ENCODE measurements around the gene SLC28A2. TPM values are rescaled to one million over a fixed set of nuclear protein-coding genes. Genes with fewer than 3 reads are reported as not detected.

The SLC28A2 gene
- total RNA-seq, 1 experiment from 2014 or later: not detected

DNA sequence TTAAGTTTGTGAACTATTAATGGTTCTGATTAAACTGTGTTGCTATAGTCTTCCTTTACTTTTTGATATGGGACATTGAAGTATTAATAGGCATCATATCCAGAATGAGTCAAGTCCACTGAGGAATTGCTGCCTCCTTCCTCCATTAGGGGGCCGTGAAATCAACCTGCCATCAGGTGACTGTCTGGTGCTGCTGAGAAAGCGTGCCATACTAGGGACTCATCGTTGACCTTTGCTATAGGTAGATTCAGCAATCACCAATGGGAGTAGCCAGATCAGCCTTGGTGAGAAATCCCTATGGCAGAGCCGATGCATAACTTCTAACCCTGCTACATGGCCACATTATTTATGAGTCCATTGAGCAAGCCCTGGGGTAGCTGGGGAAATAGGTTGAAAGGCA is 30.1 kb upstream of the SLC28A2 start:
- Histone ChIP-seq H2BK12ac (ENCODE audit: insufficient read length, low read depth, low read length) (no peak overlapping the region), H3K56ac (ENCODE audit: insufficient read length, low read depth, low read length) (no peak overlapping the region), H3K23ac (ENCODE audit: insufficient read length, low read depth, low read length) (no peak overlapping the region), H2BK120ac (ENCODE audit: low read depth, low read length, poor library complexity, severe bottlenecking) (no peak overlapping the region), H2AFZ (ENCODE audit: low read length) (no peak overlapping the region), H3K23me2 (ENCODE audit: insufficient read length, low read depth, low read length, poor library complexity, severe bottlenecking) (no peaks in the 10 kb centered on the region), H2BK5ac (ENCODE audit: insufficient read length, low read length) (no peak overlapping the region), H3K4me2 (ENCODE audit: insufficient read depth, insufficient read length, low read length) (no peak overlapping the region), H3K4me1 (ENCODE audit: insufficient read depth, low read length) (no peaks in the 10 kb centered on the region), H3K4ac (ENCODE audit: low read depth, low read length) (no peak overlapping the region), H4K20me1 (ENCODE audit: control insufficient read depth, insufficient read depth, insufficient read length) (no peaks in the 10 kb centered on the region), H3K18ac (ENCODE audit: insufficient read length, low read depth, low read length) (no peak overlapping the region), H3K79me2 (ENCODE audit: insufficient read depth, low read length) (no peaks in the 10 kb centered on the region), H3K14ac (ENCODE audit: insufficient read depth, low read length) (no peak overlapping the region), H4K8ac (replicated peaks; ENCODE audit: insufficient read length, low read depth, low read length) (no peak overlapping the region), H4K91ac (ENCODE audit: insufficient read length, low read depth, low read length) (no peak overlapping the region), H2BK15ac (ENCODE audit: low read depth, low read length) (no peak overlapping the region), H3K27me3 (ENCODE audit: insufficient read depth, low read length) (no peaks in the 10 kb centered on the region), H3T11ph (ENCODE audit: low read length) (no peak overlapping the region), H3K9me3 (ENCODE audit: control insufficient read depth, low read depth, low read length) (no peaks in the 10 kb centered on the region), H3K9ac (ENCODE audit: extremely low read depth, insufficient read length, low read length) (no peak overlapping the region), H3K27ac (ENCODE audit: insufficient read length, low read depth, low read length) (no peak overlapping the region), H2AK5ac (ENCODE audit: insufficient read length, low read length) (no peak overlapping the region), H2BK20ac (ENCODE audit: low read depth, low read length, poor library complexity, severe bottlenecking) (no peak overlapping the region), H3K79me1 (ENCODE audit: insufficient read depth, low read depth, low read length, poor library complexity, severe bottlenecking) (no peaks in the 10 kb centered on the region), H4K5ac (ENCODE audit: insufficient read length, low read depth, low read length) (no peak overlapping the region)
- H3K9me3 Mint-ChIP-seq: no peaks in the 10 kb centered on the region
- no peak for DNase-seq
- WGBS (ENCODE audit: extremely low coverage, insufficient read length, low lambda C conversion rate): no CpG with 5 or more reads among the region's 4 CpGs
- peaks cover 11% of the 10 kb centered on the region for H3K27me3 Mint-ChIP-seq (ENCODE audit: low read depth)
- H3K4me1 Mint-ChIP-seq: 0 out of 4 replicates have a peak, but pooled peaks cover 0 to 3% of the 10 kb centered on the region in 2 experiments
- H3K36me3 Mint-ChIP-seq (ENCODE audit: insufficient read depth in 1 of 3, low read depth in 3 of 3): no peaks in the 10 kb centered on the region
- no peak overlapping the region for H3K4me3 Mint-ChIP-seq
- no peak overlapping the region for H3K27ac Mint-ChIP-seq
- TF ChIP-seq, protein P1, sequence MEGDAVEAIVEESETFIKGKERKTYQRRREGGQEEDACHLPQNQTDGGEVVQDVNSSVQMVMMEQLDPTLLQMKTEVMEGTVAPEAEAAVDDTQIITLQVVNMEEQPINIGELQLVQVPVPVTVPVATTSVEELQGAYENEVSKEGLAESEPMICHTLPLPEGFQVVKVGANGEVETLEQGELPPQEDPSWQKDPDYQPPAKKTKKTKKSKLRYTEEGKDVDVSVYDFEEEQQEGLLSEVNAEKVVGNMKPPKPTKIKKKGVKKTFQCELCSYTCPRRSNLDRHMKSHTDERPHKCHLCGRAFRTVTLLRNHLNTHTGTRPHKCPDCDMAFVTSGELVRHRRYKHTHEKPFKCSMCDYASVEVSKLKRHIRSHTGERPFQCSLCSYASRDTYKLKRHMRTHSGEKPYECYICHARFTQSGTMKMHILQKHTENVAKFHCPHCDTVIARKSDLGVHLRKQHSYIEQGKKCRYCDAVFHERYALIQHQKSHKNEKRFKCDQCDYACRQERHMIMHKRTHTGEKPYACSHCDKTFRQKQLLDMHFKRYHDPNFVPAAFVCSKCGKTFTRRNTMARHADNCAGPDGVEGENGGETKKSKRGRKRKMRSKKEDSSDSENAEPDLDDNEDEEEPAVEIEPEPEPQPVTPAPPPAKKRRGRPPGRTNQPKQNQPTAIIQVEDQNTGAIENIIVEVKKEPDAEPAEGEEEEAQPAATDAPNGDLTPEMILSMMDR (conservative IDR thresholded peaks at IDR 0.05): peak; percentile 45; the same call in 2 of the 3 replicates

All from H9 (cell line).